Activated T-helper 1 cell treated with Interleukin-2 at 50 U/mL for 16 hours (primary cell): ENCODE data around the gene TMEM175.
"Not testable (repeated sequence)": the region's sequence is repeated elsewhere in the genome, so short reads cannot be mapped to it uniquely, and the experiment has no call there.

Experiments used
- DNase-seq: peaks from one replicate; pipeline ENCODE4 v3.0.0-alpha.2; 2020; ENCODE audit warnings: low read depth

TMEM175 gene

DNA sequence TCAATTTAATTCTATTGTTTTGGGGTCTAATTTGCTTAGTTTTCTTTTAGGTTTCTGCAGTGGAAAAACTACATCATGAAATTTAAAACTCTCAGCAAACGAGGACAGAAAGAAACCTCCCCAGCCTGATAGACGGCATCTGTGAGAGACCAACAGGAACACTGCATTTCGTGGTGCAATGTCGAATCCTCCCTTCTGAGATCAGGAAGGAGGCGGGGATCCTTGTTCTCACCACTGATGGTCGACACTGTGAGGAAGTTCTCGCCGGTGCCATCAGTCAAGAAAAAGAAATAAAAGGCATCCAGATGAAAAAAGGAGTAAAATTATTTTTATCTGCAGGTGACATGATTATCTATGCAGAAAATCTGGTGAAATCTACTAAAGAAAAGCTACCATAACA lies 16.7 kb upstream of the TMEM175 start:
- DNase-seq = no peak

DNA sequence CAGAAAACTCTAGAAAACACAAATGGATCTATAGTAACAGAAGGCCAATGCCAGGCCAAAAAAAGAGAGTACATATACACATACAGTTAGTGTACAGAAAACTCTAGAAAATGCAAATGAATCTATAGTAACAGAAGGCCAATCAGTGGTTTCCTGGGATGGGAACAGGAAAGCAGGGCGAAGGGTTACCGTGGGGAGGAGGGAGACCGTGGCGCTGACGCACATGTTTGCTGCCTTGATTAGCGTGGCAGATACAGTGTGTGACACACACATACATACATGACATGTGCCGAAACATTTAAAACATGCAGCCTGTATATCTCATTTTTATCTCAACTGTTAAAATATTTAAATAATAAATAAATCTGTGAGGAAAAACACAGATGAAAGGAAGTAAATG lies 14.8 kb upstream of the TMEM175 start:
- no peak for DNase-seq

GRCh38 chr4:917992-918391 lies 14.3 kb upstream of the TMEM175 start:
- no peak for DNase-seq

DNA sequence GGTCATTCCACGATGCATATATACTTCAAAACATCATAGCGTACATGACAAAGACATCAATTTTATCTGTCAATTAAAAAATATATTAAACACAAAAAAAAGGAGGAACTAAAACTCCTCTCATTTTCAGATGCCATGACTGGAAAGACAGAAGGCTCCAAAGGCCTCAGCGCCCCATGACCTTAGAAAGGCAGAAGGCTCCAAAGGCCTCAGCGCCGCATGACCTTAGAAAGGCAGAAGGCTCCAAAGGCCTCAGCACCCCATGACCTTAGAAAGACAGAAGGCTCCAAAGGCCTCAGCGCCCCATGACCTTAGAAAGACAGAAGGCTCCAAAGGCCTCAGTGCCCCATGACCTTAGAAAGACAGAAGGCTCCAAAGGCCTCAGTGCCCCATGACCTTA lies 13.7 kb upstream of the TMEM175 start:
- not testable (repeated sequence) for DNase-seq

GRCh38 chr4:919004-919680 lies 13.1 kb upstream of the TMEM175 start:
- not testable (repeated sequence) for DNase-seq

DNA sequence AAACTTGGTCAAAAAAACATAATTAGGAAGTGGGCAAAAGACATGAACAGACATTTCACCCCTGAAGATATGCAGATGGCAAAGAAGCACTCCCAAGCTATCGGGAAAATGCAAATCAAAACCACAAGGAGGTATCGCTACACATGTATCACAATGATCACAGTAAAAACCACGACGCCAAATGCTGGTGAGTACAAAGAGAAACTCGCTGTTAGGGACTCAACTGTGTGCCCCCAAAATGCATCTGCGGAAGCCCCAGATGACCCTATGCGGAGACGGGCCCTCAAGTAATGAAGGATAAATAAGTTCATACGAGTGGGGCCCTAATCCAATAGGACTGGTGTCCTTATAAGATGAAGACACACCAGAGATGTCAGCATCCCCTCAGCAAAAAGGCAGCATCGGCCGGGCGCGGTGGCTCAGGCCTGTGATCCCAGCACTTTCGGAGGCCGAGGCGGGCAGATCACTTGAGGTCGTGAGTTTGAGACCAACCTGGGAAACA lies 10.4 kb upstream of the TMEM175 start:
- DNase-seq = no peak

DNA sequence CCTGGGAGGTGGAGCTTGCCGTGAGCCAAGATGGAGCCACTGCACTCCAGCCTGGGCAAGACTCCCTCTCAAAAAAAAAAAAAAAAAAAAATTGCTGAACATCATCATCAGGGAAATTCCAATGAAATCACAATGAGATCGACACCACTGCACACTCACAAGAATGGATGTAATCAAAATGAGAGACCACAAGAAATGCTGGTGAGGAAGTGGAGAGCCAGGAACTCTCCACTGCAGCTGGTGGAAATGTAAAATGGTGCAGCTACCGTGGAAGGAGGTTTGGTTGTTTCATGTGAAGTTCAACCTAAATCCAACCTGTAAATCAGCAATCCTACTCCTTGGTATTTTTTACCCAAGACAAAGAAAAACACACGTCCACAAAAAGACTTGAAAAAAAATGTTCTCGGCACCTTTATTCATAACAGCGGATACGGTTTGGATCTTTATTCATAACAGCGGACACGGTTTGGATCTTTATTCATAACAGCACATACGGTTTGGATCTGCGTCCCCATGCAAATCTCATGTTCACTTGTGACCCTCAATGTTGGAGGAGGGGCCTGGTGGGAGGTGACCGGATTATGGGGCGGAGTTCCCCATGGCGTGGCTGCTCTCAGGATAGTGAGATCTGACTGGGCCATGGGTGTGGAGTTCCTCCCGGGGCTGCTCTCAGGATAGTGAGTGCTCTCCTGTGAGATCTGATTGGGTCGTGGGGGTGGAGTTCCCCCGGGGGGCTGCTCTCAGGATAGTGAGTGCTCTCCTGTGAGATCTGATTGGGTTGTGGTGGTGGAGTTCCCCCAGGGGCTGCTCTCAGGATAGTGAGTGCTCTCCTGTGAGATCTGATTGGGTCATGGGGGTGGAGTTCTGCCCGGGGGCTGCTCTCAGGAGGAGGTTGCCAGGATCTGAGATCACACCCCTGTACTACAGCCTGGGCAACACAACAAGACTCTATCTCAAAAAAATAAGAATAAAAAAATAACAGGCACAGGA lies 7.9 kb upstream of the TMEM175 start:
- DNase-seq = no peak

DNA sequence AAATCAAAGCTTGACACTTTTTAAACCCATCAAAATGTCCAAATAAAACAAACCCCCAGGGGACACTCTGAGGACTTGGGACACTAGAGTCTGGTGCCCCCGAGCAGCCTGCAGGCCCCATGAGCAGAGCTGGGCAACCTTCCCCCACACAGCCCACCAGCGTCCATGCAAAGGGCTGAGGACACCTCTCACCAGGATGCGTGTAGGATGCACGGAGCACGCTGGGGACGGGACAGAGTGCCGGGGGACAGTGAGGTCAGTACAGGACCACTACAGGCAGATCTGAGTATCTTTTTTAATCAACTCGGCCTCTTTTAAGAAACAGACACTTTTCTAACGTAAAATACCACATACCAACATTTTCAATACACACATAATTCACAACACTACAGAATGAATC lies 7.1 kb upstream of the TMEM175 start:
- no peak for DNase-seq

- no peak for DNase-seq
These were observed 6.3 kb upstream of the TMEM175 start for GRCh38 chr4:925771-926500.

GRCh38 chr4:926538-926937 lies 5.7 kb upstream of the TMEM175 start:
- DNase-seq = no peak

DNA sequence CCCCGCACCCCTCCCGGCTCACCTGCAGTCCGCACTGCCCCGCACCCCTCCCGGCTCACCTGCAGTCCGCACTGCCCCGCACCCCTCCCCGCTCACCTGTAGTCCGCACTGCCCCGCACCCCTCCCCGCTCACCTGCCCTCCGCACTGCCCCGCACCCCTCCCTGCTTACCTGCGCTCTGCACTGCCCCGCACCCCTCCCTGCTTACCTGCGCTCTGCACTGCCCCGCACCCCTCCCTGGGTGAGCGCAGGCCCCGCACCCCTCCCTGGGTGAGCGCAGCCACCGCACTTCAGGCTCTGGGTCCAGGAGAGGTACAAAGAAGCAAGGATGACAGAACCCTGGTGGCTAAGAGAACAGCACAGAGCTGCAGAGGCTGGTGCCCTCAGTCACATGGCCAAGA lies 4.7 kb upstream of the TMEM175 start:
- DNase-seq = not testable (repeated sequence)

DNA sequence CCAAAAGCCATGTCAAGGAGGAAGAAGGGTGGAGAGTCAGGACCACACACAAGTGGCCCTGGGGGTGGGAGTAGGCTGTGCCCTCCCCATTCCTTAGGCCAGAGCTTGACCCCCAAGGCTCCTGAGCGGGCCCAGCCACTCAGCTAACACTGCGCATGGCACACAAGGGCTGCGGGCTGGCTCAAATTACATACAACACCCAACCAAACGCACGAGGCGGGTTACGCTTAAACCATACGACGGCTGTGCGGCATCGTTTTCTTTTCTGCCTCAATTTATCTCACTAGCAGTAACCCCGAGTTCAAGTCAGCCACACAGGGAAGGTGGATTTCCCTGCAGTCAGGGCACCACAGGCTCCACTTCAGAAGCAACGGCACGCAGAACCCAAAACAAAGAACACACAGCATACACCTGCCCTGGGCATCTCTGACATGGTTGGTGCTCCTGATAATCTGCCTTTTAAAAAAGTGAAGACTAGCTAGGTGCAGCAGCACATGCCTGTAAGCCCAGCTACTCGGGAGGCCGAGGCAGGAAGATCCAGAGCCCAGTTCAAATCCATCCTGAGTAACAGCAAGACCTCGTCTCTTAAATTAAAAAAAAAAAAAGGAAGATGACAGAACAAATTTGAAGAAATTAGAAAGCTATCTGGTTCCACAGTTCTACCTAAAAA lies 3.0 kb upstream of the TMEM175 start:
- no peak for DNase-seq

GRCh38 chr4:930028-930551 lies 2.2 kb upstream of the TMEM175 start:
- DNase-seq = no peak

DNA sequence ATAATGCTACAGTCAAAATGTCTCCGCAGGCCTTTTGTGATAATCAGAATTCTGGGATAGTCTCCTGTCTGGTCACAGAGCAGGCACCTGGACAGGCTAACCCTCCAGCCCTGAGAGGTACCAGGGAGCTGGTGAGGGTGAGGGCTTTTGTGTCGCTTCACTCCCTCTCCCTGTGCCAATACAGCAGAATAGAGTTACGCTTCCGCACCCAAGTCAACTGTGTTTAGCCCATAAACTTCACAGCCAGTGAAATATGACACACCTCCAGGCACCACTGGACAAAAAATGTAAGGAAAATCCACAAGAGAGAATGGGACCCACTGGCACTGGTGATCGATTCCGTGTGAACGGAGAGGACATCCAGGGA lies 1.4 kb upstream of the TMEM175 start:
- no peak for DNase-seq

GRCh38 chr4:931194-931959 lies 883 bp upstream of the TMEM175 start:
- no peak for DNase-seq

GRCh38 chr4:932713-933070 lies 432 bp downstream of the TMEM175 start:
- DNase-seq = no peak

- DNase-seq = not testable (repeated sequence)
These were observed 7.2 kb downstream of the TMEM175 start for GRCh38 chr4:939508-939907.

DNA sequence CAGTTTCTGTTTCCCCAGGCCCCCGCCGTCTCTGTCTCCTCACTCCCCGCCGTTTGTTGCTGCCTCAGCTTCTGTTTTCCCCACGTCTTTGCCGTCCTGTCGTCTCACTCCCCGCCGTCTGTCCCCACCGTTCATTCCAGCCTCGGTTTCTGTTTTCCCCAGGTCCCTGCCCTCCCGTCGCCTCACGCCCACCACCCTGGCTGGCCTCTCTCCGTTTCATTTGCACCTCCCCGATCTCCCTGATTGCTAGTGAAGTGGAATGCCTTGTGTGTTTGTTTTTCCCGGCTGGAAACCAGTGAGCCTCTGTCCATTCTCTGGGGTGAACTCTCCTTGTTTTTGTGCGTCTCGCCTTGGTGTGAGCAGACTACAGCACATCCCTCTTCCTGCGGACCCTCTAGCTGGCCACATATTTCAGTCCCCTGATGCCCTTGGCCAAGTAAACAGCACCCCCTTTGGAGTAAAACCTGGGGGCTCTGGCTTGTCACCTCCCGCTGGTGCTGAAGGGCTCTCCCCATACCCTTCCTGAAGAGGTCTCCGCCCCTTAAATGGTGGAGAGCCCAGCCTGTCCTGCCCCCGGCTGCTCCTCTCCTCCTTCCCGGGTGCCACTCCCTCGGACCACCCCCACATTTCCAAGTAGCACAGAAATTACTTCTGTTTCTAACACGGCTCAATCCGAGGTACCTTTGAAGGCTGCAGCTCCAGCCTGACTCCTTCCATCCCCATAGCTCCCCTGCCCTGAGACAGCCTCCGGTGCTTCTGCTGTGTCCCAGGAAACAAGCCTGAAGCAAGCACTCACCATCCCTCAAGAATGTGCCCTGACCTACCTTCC lies 13.2 kb downstream of the TMEM175 start:
- DNase-seq = no peak

DNA sequence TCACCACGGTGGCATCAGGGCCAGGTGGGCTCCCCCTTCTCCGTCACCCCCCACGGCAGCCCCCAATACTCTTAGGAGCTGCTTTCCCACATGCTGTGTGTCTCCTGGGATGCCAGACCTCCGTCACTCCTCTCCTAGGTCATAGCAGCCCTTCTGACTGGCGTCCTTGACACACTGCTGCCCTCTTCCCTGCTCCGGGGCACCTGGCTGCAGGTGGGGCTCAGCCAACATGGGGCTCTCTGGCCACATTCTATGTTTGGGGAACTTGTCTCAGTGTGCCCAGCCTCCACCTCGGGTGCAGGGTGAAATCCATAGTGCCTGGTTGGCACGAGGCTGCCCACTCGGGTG lies 13.8 kb downstream of the TMEM175 start:
- DNase-seq = no peak
